Stimulated activated CD4-positive, alpha-beta T cell treated with anti-CD3 and anti-CD28 coated beads, Interleukin-4, amount 100 ng/mL, for 4 hours (primary cell): ENCODE measurements around the gene CEBPA.

Source experiments
- DNase-seq, 2 experiments: peaks; one replicate each; pipeline ENCODE4 v3.0.0-alpha.2; 2020

CEBPA gene

GRCh38 chr19:33284756-33285155, 17.6 kb downstream of the CEBPA start:
- DNase-seq, result no peak

- no peak for DNase-seq
Observed at GRCh38 chr19:33284146-33284643, 18.1 kb downstream of the CEBPA start.

GRCh38 chr19:33283589-33283988, 18.7 kb downstream of the CEBPA start:
- DNase-seq, result no peak

- DNase-seq, result no peak
Observed at GRCh38 chr19:33282036-33282671, 20.2 kb downstream of the CEBPA start.

- DNase-seq, result no peak
Observed at GRCh38 chr19:33281296-33281926, 20.9 kb downstream of the CEBPA start.

GRCh38 chr19:33280351-33280921, 21.9 kb downstream of the CEBPA start:
- peak in 1 of 2 experiments; percentile 10 for DNase-seq

GRCh38 chr19:33279430-33280350, 22.6 kb downstream of the CEBPA start:
- no peak for DNase-seq

GRCh38 chr19:33278403-33279269, 23.7 kb downstream of the CEBPA start:
- no peak for DNase-seq

- no peak for DNase-seq
Observed at GRCh38 chr19:33278023-33278402, 24.3 kb downstream of the CEBPA start.

- DNase-seq, result no peak
Observed at GRCh38 chr19:33277434-33277833, 24.9 kb downstream of the CEBPA start.

GRCh38 chr19:33275933-33276619, 26.3 kb downstream of the CEBPA start:
- no peak for DNase-seq

GRCh38 chr19:33275559-33275932, 26.8 kb downstream of the CEBPA start:
- DNase-seq, result no peak

GRCh38 chr19:33274663-33275558, 27.4 kb downstream of the CEBPA start:
- DNase-seq, result no peak

GRCh38 chr19:33273881-33274662, 28.3 kb downstream of the CEBPA start:
- DNase-seq, result peak; percentile 29 to 55

GRCh38 chr19:33273065-33273736, 29.1 kb downstream of the CEBPA start:
- DNase-seq, result no peak

GRCh38 chr19:33271246-33272021, 30.9 kb downstream of the CEBPA start:
- no peak for DNase-seq

GRCh38 chr19:33270769-33271168, 31.6 kb downstream of the CEBPA start:
- DNase-seq, result no peak

- no peak for DNase-seq
Observed at GRCh38 chr19:33269016-33269415, 33.3 kb downstream of the CEBPA start.
